Measurements from ENCODE around the gene RIN3. TPM values are rescaled to one million over a fixed set of nuclear protein-coding genes. Genes with fewer than 3 reads are reported as not detected.

Gene RIN3
- total RNA-seq, 1 donor from 2014 or later, result 2.9 TPM

DNA sequence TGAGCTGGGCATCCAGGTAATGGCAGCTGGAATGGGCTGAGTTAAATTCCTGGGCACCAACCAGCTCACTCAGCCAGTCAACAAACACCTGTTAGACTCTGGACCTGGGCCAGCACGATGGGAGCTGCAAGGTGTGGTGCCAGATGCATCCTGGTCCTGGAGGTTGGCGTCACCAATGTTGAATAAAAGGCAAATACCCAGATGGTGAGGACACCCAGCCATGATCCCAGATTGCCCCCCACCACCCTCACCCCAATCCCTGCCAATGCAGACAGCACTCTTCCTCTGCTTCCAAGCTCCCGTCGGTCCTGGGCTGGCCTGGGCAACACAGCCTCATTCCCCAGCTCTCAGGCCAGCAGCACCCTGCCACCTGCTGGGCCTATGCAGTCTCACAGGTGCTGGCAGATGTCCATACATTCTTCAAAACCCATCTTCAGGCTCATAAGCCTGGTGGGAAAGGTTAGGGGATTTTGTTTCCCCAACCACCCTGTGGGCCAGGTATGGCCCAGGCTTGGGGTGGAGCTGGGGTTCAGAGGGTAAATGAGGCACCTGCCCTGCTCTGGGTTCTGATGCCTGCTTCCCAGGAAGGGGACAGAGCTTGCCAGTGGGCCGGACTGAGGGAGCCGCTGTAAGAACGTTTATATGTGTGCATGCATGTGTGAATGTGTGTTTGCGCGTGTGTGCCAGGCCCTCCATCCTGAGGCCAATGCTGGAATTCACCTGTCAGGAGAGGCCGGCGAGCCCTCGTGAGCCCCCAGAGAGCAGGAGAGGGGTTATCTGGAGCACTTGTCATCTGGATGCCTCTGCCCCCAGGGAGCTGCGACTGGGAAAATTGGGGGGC is 176.8 kb downstream of the RIN3 start:
- Histone ChIP-seq H3K4me3 (ENCODE audit: low read depth, low read length) (no peak overlapping the region), H3K27me3 (ENCODE audit: control insufficient read depth, insufficient read depth, low read length) (no peaks in the 10 kb centered on the region), H3K36me3 (ENCODE audit: control insufficient read depth, insufficient read depth, low read length) (no peaks in the 10 kb centered on the region)
- TF ChIP-seq, protein P1, sequence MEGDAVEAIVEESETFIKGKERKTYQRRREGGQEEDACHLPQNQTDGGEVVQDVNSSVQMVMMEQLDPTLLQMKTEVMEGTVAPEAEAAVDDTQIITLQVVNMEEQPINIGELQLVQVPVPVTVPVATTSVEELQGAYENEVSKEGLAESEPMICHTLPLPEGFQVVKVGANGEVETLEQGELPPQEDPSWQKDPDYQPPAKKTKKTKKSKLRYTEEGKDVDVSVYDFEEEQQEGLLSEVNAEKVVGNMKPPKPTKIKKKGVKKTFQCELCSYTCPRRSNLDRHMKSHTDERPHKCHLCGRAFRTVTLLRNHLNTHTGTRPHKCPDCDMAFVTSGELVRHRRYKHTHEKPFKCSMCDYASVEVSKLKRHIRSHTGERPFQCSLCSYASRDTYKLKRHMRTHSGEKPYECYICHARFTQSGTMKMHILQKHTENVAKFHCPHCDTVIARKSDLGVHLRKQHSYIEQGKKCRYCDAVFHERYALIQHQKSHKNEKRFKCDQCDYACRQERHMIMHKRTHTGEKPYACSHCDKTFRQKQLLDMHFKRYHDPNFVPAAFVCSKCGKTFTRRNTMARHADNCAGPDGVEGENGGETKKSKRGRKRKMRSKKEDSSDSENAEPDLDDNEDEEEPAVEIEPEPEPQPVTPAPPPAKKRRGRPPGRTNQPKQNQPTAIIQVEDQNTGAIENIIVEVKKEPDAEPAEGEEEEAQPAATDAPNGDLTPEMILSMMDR (IDR thresholded peaks at IDR 0.05; ENCODE audit: insufficient read depth, low read length, severe bottlenecking), result peak; percentile 83
- DNase-seq (ENCODE audit: low read depth) (peak; percentile 64), FAIRE-seq (peak; percentile 80)

DNA sequence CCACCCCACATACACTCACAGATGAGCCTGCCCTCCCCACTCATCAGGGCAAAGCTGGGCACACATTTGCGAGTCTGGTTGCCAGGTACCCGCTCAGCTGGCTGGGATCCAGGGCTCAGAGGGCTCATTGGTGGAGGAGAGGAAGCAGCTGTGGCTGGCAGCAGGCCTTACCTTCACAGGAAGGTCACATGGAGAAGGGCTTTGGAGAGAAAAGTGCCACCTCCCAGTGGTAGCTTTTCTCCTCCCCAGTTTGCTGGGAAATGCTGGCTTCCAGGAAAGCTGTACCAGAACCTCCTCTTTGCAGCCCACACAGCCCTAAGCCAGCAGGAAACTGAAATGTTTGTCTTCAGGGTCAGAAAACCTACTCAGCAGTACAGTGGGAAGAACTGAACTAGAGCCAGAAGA is 179.2 kb downstream of the RIN3 start:
- Histone ChIP-seq H3K36me3 (ENCODE audit: control insufficient read depth, insufficient read depth, low read length) (no peaks in the 10 kb centered on the region), H3K4me3 (ENCODE audit: low read depth, low read length) (no peak overlapping the region), H3K27me3 (ENCODE audit: control insufficient read depth, insufficient read depth, low read length) (no peaks in the 10 kb centered on the region)
- peak; percentile 33 for DNase-seq (ENCODE audit: low read depth)
- TF ChIP-seq, protein P1 (IDR thresholded peaks at IDR 0.05; ENCODE audit: insufficient read depth, low read length, severe bottlenecking), result no peak
- FAIRE-seq, result no peak

DNA sequence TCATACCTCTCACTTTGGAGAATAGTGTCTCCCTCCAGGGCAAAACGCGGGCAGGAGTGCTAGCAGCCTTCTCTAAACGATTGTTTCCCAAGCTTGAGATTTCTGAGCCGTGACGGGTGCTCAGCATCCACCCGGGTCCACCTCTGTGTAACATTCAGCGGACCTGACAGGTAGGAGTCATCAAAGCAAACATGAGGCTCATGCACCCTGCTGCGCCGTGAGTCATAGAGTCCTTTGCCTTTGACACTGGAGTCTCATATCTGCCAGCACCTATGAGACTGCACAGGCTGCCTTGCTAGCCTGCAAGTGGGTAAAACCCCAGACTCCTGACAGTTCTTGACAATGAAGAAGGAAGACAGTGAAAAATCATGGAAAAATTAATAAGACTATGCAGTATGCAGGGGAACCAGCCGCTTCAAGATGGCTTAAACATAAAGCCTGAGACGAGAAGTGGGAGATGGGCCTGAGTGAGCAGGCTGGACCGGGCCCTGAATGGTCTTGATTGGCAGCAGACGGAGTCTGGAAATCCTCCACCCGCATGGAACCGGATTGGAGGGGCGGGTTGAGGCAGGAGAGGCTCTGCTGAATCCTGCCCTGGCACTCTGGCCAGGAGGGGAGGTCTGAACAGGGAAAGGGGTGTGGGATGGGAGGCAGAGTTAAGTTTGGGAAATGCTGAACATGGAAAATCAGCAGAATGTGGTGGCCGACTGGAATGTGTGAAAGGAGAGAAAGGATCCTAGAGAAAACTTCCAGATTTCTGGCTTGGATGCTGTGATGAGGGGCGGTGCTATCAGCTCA is 180.6 kb downstream of the RIN3 start:
- Histone ChIP-seq H3K36me3 (ENCODE audit: control insufficient read depth, insufficient read depth, low read length) (no peaks in the 10 kb centered on the region), H3K4me3 (ENCODE audit: low read depth, low read length) (no peak overlapping the region), H3K27me3 (ENCODE audit: control insufficient read depth, insufficient read depth, low read length) (no peaks in the 10 kb centered on the region)
- TF ChIP-seq, protein P1 (IDR thresholded peaks at IDR 0.05; ENCODE audit: insufficient read depth, low read length, severe bottlenecking), result no peak
- peak; percentile 51 for DNase-seq (ENCODE audit: low read depth)
- no peak for FAIRE-seq

DNA sequence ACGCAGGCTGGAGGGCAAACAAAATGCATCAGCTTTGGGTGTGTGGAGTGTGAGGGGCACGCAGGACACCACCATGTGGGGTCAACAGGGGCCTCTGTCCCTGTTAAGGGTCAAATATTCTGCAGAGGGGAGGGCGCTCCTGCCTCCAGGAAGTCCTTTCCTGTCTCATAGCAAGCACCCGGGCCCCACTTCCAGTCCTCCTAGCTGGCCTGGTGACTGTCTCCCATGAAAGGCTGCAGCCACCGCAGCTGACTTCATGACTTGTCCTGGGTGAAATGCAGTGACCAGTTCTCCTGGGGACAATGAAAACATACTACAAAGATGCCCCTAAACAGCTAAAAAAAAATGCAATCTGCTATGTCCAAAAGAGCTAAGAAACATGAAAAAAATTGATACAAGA is 181.2 kb downstream of the RIN3 start:
- Histone ChIP-seq H3K4me3 (ENCODE audit: low read depth, low read length) (no peak overlapping the region), H3K36me3 (ENCODE audit: control insufficient read depth, insufficient read depth, low read length) (no peaks in the 10 kb centered on the region), H3K27me3 (ENCODE audit: control insufficient read depth, insufficient read depth, low read length) (no peaks in the 10 kb centered on the region)
- TF ChIP-seq, protein P1 (IDR thresholded peaks at IDR 0.05; ENCODE audit: insufficient read depth, low read length, severe bottlenecking), result no peak
- DNase-seq (ENCODE audit: low read depth) (no peak), FAIRE-seq (no peak)

DNA sequence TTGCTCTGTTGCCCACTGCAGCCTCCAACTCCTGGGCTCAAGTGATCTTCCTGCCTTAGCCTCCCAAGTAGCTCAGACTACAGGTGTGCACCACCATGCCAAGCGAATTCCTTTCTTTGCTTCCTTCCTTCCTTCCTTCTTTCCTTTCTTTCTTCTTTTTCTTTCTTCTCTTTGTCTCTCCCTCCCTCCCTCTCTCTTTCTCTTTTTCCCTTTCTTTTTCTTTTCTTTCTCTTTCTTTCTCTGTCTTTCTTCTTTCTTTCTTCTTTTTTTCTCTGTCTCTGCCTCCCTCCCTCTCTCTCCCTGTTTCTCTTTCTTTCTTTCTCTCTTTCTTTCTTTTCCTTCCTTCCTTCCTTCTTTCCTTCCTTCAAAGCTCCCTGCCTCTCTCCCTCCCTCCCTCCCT is 182.0 kb downstream of the RIN3 start:
- Histone ChIP-seq H3K4me3 (ENCODE audit: low read depth, low read length) (no peak overlapping the region), H3K36me3 (ENCODE audit: control insufficient read depth, insufficient read depth, low read length) (no peaks in the 10 kb centered on the region), H3K27me3 (ENCODE audit: control insufficient read depth, insufficient read depth, low read length) (no peaks in the 10 kb centered on the region)
- no peak for DNase-seq (ENCODE audit: low read depth)
- TF ChIP-seq, protein P1 (IDR thresholded peaks at IDR 0.05; ENCODE audit: insufficient read depth, low read length, severe bottlenecking), result no peak
- no peak for FAIRE-seq
